WTC11 (cell line): ENCODE data around the gene FILIP1L. TPM values are rescaled to one million over a fixed set of nuclear protein-coding genes. Genes with fewer than 3 reads are reported as not detected.

Experiments used
- ATAC-seq: fragments of 200-7000 bp; cut with Tn5 transposase; 2 replicates; pipeline ENCODE4 v1.10.0; 2021; ENCODE audit warnings: mild to moderate bottlenecking, moderate library complexity
- CTCF ChIA-PET: fragments of 300-600 bp; sonication (Branson Sonifier 250); formaldehyde crosslinking; loops from one replicate; lab custom pipeline; 2021; ENCODE audit warnings: antibody characterized with exemption; lab: Charles Lee
- POLR2A ChIA-PET: fragments of 350-600 bp; sonication (Branson Sonifier 250); formaldehyde crosslinking; loops from one replicate; lab custom pipeline; 2021; ENCODE audit warnings: antibody characterized with exemption; lab: Charles Lee
- DNase-seq: peaks from one replicate; pipeline ENCODE4 v3.0.0; 2021; ENCODE audit warnings: low spot score
- H3K27ac Mint-ChIP-seq: 2 replicates; pipeline ENCODE4 v1.8.0; 2021; ENCODE audit warnings: mixed read lengths
- H3K27me3 Mint-ChIP-seq: 2 replicates; pipeline ENCODE4 v1.8.0; 2021; ENCODE audit warnings: low read depth, mild to moderate bottlenecking, moderate library complexity, mixed read lengths
- H3K36me3 Mint-ChIP-seq: 2 replicates; pipeline ENCODE4 v1.8.0; 2021; ENCODE audit warnings: mixed read lengths
- H3K4me1 Mint-ChIP-seq: 2 replicates; pipeline ENCODE4 v1.8.0; 2022; ENCODE audit warnings: mixed read lengths
- H3K4me3 Mint-ChIP-seq: 2 replicates; pipeline ENCODE4 v1.8.0; 2021; ENCODE audit warnings: mild to moderate bottlenecking, moderate library complexity, mixed read lengths
- H3K9me3 Mint-ChIP-seq: 2 replicates; pipeline ENCODE4 v1.8.0; 2021; ENCODE audit warnings: mixed read lengths
- CREB1 ChIP-seq: sonication (generic); formaldehyde crosslinking; IDR thresholded peaks from 2 replicates; pipeline ENCODE4 v1.8.0; 2023; ENCODE audit warnings: mild to moderate bottlenecking, missing genetic modification reagents
- CREM ChIP-seq: sonication (generic); formaldehyde crosslinking; IDR thresholded peaks from 2 replicates; pipeline ENCODE4 v1.8.1; 2022; ENCODE audit warnings: mild to moderate bottlenecking, missing genetic modification reagents, moderate library complexity
- EMX1 ChIP-seq: fragments of 250-450 bp; sonication (Bioruptor Pico); IDR thresholded peaks from 2 replicates; pipeline ENCODE4 v1.8.0; 2021; ENCODE audit warnings: mild to moderate bottlenecking
- GRHL2 ChIP-seq: fragments of 250-450 bp; sonication (Bioruptor Pico); IDR thresholded peaks from 2 replicates; pipeline ENCODE4 v1.8.0; 2022; ENCODE audit warnings: mild to moderate bottlenecking, moderate library complexity; ENCODE audit not compliant: insufficient replicate concordance, severe bottlenecking
- HMGA2 ChIP-seq: fragments of 250-450 bp; sonication (Bioruptor Pico); IDR thresholded peaks from 2 replicates; pipeline ENCODE4 v1.4.0; 2021; ENCODE audit warnings: mild to moderate bottlenecking, moderate library complexity
- HMGXB4 ChIP-seq: sonication (generic); formaldehyde crosslinking; IDR thresholded peaks from 2 replicates; pipeline ENCODE4 v1.8.1; 2023; ENCODE audit warnings: mild to moderate bottlenecking, moderate library complexity, missing genetic modification reagents
- IRF2 ChIP-seq: sonication (generic); formaldehyde crosslinking; IDR thresholded peaks from 2 replicates; pipeline ENCODE4 v1.8.0; 2022; ENCODE audit warnings: low read depth, missing genetic modification reagents, borderline replicate concordance
- PRRX2 ChIP-seq: fragments of 250-450 bp; sonication (Bioruptor Pico); IDR thresholded peaks from 2 replicates; pipeline ENCODE4 v1.8.0; 2021; ENCODE audit warnings: mild to moderate bottlenecking
- RORB ChIP-seq: fragments of 250-450 bp; sonication (Bioruptor Pico); IDR thresholded peaks from 2 replicates; pipeline ENCODE4 v1.9.0; 2021; ENCODE audit warnings: mild to moderate bottlenecking
- SMAD3 ChIP-seq: sonication (generic); formaldehyde crosslinking; IDR thresholded peaks from 2 replicates; pipeline ENCODE4 v1.8.0; 2022; ENCODE audit warnings: missing genetic modification reagents, mild to moderate bottlenecking, borderline replicate concordance
- SOX15 ChIP-seq: fragments of 250-450 bp; sonication (Bioruptor Pico); IDR thresholded peaks from 2 replicates; pipeline ENCODE4 v1.9.0; 2021; ENCODE audit warnings: mild to moderate bottlenecking
- TEAD4 ChIP-seq: sonication (generic); formaldehyde crosslinking; IDR thresholded peaks from 2 replicates; pipeline ENCODE4 v1.8.0; 2022; ENCODE audit warnings: mild to moderate bottlenecking, missing genetic modification reagents
- ZBTB21 ChIP-seq: sonication (generic); formaldehyde crosslinking; IDR thresholded peaks from 2 replicates; pipeline ENCODE4 v1.8.1; 2023; ENCODE audit warnings: mild to moderate bottlenecking, missing genetic modification reagents, borderline replicate concordance
- ZMAT4 ChIP-seq: fragments of 250-450 bp; sonication (Bioruptor Pico); IDR thresholded peaks from 2 replicates; pipeline ENCODE4 v1.9.0; 2021; ENCODE audit warnings: mild to moderate bottlenecking
- ZNF219 ChIP-seq: sonication (generic); formaldehyde crosslinking; IDR thresholded peaks from 2 replicates; pipeline ENCODE4 v1.8.0; 2023; ENCODE audit warnings: missing genetic modification reagents, mild to moderate bottlenecking, borderline replicate concordance
- ZNF232 ChIP-seq: sonication (generic); formaldehyde crosslinking; IDR thresholded peaks from 2 replicates; pipeline ENCODE4 v1.8.0; 2022; ENCODE audit warnings: mild to moderate bottlenecking, missing genetic modification reagents
- ZNF263 ChIP-seq: sonication (generic); formaldehyde crosslinking; IDR thresholded peaks from 2 replicates; pipeline ENCODE4 v1.8.1; 2022; ENCODE audit warnings: low read depth, mild to moderate bottlenecking, moderate library complexity, missing genetic modification reagents
- total RNA-seq: library from RNA; stranded (reverse); gene quantifications from 3 replicates; pipeline ENCODE4 v1.2.3, GENCODE V29; 2021
- TF ChIP-seq, protein P1 (sequence below): sonication (generic); formaldehyde crosslinking; IDR thresholded peaks from 2 replicates; pipeline ENCODE4 v1.8.0; 2022; ENCODE audit warnings: missing genetic modification reagents
- TF ChIP-seq, protein P2 (sequence below): sonication (generic); formaldehyde crosslinking; IDR thresholded peaks from 2 replicates; pipeline ENCODE4 v1.8.1; 2022; ENCODE audit warnings: low read depth, missing genetic modification reagents, borderline replicate concordance
- TF ChIP-seq, protein P3 (sequence below): sonication (generic); formaldehyde crosslinking; conservative IDR thresholded peaks from 2 replicates; pipeline ENCODE4 v1.8.1; 2022; ENCODE audit warnings: mild to moderate bottlenecking, missing genetic modification reagents
- TF ChIP-seq, protein P4 (sequence below): fragments of 250-450 bp; sonication (Bioruptor Pico); IDR thresholded peaks from 2 replicates; pipeline ENCODE4 v1.9.0; 2021; ENCODE audit warnings: mild to moderate bottlenecking
- TF ChIP-seq, protein P5 (sequence below): sonication (generic); formaldehyde crosslinking; IDR thresholded peaks from 2 replicates; pipeline ENCODE4 v1.8.1; 2022; ENCODE audit warnings: low read depth, mild to moderate bottlenecking, moderate library complexity, missing genetic modification reagents, borderline replicate concordance

The FILIP1L gene
- total RNA-seq, 1 experiment from 2014 or later: 0.17 TPM

- H3K36me3 Mint-ChIP-seq: no peaks in the 10 kb centered on the region
- H3K4me1 Mint-ChIP-seq: peaks cover 12% of the 10 kb centered on the region
- DNase-seq (no peak), ATAC-seq (no peak)
- CTCF ChIA-PET: interaction anchor here (0.8 to 1.7 kb wide), 3 partner anchors 33 to 278 kb away, joined by 3 to 5 read pairs (median 4); no protein-coding TSS in a partner anchor
- no peak for TF ChIP-seq PRRX2 (CRISPR knock-in tag)
- no peak for TF ChIP-seq CREM (CRISPR knock-in tag)
- TF ChIP-seq SOX15 (CRISPR knock-in tag): no peak
- TF ChIP-seq, protein P1, sequence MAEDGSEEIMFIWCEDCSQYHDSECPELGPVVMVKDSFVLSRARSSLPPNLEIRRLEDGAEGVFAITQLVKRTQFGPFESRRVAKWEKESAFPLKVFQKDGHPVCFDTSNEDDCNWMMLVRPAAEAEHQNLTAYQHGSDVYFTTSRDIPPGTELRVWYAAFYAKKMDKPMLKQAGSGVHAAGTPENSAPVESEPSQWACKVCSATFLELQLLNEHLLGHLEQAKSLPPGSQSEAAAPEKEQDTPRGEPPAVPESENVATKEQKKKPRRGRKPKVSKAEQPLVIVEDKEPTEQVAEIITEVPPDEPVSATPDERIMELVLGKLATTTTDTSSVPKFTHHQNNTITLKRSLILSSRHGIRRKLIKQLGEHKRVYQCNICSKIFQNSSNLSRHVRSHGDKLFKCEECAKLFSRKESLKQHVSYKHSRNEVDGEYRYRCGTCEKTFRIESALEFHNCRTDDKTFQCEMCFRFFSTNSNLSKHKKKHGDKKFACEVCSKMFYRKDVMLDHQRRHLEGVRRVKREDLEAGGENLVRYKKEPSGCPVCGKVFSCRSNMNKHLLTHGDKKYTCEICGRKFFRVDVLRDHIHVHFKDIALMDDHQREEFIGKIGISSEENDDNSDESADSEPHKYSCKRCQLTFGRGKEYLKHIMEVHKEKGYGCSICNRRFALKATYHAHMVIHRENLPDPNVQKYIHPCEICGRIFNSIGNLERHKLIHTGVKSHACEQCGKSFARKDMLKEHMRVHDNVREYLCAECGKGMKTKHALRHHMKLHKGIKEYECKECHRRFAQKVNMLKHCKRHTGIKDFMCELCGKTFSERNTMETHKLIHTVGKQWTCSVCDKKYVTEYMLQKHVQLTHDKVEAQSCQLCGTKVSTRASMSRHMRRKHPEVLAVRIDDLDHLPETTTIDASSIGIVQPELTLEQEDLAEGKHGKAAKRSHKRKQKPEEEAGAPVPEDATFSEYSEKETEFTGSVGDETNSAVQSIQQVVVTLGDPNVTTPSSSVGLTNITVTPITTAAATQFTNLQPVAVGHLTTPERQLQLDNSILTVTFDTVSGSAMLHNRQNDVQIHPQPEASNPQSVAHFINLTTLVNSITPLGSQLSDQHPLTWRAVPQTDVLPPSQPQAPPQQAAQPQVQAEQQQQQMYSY: no peak
- no peak for TF ChIP-seq ZNF263
- TF ChIP-seq, protein P2, sequence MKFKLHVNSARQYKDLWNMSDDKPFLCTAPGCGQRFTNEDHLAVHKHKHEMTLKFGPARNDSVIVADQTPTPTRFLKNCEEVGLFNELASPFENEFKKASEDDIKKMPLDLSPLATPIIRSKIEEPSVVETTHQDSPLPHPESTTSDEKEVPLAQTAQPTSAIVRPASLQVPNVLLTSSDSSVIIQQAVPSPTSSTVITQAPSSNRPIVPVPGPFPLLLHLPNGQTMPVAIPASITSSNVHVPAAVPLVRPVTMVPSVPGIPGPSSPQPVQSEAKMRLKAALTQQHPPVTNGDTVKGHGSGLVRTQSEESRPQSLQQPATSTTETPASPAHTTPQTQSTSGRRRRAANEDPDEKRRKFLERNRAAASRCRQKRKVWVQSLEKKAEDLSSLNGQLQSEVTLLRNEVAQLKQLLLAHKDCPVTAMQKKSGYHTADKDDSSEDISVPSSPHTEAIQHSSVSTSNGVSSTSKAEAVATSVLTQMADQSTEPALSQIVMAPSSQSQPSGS: no peak
- no peak for TF ChIP-seq GRHL2 (CRISPR knock-in tag)
- no peak for TF ChIP-seq ZMAT4
- TF ChIP-seq EMX1 (CRISPR knock-in tag): no peak
- TF ChIP-seq RORB (CRISPR knock-in tag): no peak
- TF ChIP-seq, protein P3, sequence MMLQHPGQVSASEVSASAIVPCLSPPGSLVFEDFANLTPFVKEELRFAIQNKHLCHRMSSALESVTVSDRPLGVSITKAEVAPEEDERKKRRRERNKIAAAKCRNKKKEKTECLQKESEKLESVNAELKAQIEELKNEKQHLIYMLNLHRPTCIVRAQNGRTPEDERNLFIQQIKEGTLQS (CRISPR knock-in tag): no peak
- TF ChIP-seq, protein P4, sequence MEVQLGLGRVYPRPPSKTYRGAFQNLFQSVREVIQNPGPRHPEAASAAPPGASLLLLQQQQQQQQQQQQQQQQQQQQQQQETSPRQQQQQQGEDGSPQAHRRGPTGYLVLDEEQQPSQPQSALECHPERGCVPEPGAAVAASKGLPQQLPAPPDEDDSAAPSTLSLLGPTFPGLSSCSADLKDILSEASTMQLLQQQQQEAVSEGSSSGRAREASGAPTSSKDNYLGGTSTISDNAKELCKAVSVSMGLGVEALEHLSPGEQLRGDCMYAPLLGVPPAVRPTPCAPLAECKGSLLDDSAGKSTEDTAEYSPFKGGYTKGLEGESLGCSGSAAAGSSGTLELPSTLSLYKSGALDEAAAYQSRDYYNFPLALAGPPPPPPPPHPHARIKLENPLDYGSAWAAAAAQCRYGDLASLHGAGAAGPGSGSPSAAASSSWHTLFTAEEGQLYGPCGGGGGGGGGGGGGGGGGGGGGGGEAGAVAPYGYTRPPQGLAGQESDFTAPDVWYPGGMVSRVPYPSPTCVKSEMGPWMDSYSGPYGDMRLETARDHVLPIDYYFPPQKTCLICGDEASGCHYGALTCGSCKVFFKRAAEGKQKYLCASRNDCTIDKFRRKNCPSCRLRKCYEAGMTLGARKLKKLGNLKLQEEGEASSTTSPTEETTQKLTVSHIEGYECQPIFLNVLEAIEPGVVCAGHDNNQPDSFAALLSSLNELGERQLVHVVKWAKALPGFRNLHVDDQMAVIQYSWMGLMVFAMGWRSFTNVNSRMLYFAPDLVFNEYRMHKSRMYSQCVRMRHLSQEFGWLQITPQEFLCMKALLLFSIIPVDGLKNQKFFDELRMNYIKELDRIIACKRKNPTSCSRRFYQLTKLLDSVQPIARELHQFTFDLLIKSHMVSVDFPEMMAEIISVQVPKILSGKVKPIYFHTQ (CRISPR knock-in tag): no peak
- no peak for TF ChIP-seq CREB1 (CRISPR knock-in tag)
- TF ChIP-seq, protein P5, sequence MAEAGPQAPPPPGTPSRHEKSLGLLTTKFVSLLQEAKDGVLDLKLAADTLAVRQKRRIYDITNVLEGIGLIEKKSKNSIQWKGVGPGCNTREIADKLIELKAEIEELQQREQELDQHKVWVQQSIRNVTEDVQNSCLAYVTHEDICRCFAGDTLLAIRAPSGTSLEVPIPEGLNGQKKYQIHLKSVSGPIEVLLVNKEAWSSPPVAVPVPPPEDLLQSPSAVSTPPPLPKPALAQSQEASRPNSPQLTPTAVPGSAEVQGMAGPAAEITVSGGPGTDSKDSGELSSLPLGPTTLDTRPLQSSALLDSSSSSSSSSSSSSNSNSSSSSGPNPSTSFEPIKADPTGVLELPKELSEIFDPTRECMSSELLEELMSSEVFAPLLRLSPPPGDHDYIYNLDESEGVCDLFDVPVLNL (CRISPR knock-in tag): no peak
- TF ChIP-seq, all 79 proteins: peak for 0
- Mint-ChIP-seq H3K4me3 (no peak overlapping the region), H3K9me3 (no peaks in the 10 kb centered on the region), H3K27ac (no peak overlapping the region), H3K27me3 (no peaks in the 10 kb centered on the region)
- POLR2A ChIA-PET: no interaction called here
Observed at GRCh38 chr3:100122321-100122720, 8.0 kb upstream of the FILIP1L start.

DNA sequence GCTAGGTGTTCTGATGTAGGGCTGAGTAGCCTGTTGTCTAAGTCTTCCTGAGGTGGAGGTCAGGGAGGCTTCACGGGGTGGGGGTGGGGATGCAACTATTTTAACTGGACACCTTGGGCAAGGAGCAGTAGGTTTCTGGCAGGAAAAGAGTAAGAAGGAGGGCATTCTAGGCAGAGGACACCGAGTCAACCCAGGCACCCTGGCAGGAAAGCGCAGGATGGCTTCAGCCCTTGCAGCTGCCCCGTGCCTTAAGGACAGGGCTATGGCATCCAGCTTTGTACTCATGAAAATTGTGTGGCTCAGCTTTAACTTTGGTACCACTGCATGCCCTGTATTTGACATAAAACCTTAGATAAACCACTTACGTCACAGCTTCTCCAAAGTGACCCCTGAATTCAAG lies 6.4 kb upstream of the FILIP1L start:
- no peak overlapping the region for H3K4me3 Mint-ChIP-seq
- DNase-seq (no peak), ATAC-seq (no peak)
- peaks cover 12% of the 10 kb centered on the region for H3K4me1 Mint-ChIP-seq
- peaks cover 3% of the 10 kb centered on the region; the same call in 1 of the 2 replicates for H3K9me3 Mint-ChIP-seq
- ChIA-PET CTCF (no interaction called here), POLR2A (no interaction called here)
- peaks cover 3% of the 10 kb centered on the region; the same call in 1 of the 2 replicates for H3K36me3 Mint-ChIP-seq
- no peak overlapping the region for H3K27ac Mint-ChIP-seq
- TF ChIP-seq ZBTB21 (CRISPR knock-in tag) (no peak), TEAD4 (CRISPR knock-in tag) (no peak), IRF2 (CRISPR knock-in tag) (no peak), ZNF232 (no peak), HMGA2 (CRISPR knock-in tag) (no peak), HMGXB4 (CRISPR knock-in tag) (no peak), ZNF219 (no peak), SMAD3 (CRISPR knock-in tag) (no peak)
- H3K27me3 Mint-ChIP-seq: no peaks in the 10 kb centered on the region
